EH (cell line): Measurements from ENCODE around the gene NUDT3.
"Not testable (repeated sequence)": the region's sequence is repeated elsewhere in the genome, so short reads cannot be mapped to it uniquely, and the experiment has no call there.

Experiments
- DNase-seq: peaks from one replicate; pipeline ENCODE4 v3.0.0-alpha.2; 2015; ENCODE audit warnings: low read depth

NUDT3 gene

DNA sequence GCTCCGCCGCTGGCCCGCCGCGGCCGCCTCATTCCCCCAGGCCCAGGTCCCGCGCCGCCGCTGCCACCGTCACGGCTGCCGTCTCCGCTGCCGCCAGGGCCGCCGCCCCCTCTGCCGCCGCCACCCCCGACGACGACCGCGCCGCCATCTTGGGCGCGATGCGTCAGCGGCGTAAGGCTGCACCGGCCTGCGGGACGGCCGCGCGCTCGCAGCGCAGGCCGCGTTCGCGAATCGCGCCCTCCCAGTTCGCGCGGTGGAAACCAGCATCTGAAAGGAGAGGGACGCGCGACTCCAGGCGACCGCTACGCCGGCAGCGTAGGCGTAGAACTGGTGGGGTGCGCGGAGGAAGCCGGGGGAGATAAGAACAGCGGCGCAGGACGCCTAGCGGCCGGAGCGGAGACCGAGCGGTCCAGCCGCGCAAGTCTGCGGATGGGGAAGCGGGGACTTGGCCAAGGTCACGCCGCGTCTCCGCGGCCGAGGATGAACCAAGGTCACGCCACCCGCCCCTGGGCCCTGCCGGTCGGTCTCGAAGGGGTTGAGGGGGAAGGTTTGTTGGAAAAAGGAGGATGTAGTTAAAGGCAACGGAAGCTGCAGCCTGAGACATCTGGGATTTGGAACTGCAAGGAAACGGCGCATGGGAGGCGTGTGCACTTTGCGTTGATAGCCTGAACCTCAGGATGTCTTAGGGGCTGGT, at the start of gene NUDT3:
Gene NUDT3, minus strand, starts transcription at position 173 of the 694 bp plus-strand sequence. CDS start 307 bp downstream, outside the sequence.
- DNase-seq, result peak; percentile 93

- DNase-seq, result no peak
Observed at GRCh38 chr6:34441526-34441925, 49.1 kb upstream of the NUDT3 start.

- no peak for DNase-seq
Observed at GRCh38 chr6:34439442-34439841, 47.0 kb upstream of the NUDT3 start.

DNA sequence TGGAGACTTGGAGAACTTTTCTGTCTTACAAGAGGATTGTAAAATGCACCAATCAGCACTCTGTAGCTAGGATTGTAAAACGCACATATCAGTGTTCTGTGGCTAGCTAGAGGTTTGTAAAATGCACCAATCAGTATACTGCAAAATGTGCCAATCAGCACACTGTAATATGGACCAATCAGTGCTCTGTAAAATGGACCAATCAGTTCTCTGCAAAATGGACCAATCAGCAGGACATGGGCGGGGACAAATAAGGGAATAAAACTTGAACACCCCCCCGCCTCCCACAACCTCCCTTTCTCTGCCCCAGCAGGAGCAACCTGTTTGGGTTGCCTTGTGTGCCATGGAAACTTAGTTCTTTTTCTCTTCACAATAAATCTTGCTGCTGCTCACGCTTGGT, 46.2 kb upstream of the NUDT3 start:
- DNase-seq, result no peak

- no peak for DNase-seq
Observed at GRCh38 chr6:34437644-34437970, 45.1 kb upstream of the NUDT3 start.

DNA sequence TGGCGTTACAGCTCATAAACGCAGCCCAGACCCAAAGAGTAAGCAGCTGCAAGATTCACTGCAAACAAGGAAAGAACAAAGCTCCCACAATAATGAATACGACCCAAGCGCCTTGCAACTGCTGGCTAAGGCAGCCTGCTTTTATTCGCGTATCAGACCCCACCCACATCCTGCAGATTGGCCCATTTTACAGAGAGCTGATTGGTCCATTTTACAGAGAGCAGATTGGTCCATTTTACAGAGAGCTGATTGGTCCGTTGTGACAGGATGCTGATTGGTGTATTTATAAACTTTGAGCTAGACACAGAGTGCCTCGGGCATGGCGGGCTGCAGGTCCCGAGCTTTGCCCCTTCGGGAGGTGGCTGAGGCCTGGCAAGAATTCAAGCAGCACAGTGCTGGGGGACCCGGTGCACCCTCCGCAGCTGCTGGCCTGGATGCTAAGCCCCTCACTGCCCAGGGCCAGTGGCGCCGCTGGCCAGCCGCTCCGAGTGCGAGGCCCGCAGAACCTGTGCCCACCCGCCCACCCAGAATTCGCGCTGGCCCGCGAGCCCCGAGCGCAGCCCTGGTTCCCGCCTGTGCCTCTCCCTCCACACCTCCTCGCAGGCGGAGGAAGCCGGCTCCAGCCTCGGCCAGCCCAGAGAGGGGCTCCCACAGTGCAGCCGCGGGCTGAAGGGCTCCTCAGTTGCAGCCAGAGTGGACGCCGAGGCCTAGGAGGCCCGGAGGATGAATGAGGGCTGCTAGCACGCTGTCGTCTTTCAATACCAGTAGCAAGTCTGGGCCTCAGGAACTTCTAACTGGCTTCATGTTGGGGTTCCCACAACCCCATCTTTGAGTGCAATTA, 44.6 kb upstream of the NUDT3 start:
- DNase-seq, result no peak

DNA sequence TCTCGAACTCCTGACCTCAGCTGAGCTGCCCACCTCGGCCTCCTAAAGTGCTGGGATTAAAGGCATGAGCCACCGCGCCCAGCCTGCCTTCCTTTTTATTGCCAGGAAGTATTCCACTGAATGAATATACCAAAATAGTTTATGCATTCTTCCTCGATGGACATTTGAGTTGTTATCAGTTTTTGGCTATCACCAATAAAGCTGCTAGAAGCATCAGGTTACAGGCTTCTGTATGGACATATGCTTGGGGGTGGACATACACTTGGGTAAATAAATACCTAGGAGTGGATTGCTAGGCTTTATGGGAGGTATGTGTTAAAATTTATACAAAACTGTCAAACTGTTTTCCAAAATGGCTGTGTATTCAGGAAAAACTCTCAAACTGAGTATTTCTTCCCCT, 43.4 kb upstream of the NUDT3 start:
- no peak for DNase-seq

DNA sequence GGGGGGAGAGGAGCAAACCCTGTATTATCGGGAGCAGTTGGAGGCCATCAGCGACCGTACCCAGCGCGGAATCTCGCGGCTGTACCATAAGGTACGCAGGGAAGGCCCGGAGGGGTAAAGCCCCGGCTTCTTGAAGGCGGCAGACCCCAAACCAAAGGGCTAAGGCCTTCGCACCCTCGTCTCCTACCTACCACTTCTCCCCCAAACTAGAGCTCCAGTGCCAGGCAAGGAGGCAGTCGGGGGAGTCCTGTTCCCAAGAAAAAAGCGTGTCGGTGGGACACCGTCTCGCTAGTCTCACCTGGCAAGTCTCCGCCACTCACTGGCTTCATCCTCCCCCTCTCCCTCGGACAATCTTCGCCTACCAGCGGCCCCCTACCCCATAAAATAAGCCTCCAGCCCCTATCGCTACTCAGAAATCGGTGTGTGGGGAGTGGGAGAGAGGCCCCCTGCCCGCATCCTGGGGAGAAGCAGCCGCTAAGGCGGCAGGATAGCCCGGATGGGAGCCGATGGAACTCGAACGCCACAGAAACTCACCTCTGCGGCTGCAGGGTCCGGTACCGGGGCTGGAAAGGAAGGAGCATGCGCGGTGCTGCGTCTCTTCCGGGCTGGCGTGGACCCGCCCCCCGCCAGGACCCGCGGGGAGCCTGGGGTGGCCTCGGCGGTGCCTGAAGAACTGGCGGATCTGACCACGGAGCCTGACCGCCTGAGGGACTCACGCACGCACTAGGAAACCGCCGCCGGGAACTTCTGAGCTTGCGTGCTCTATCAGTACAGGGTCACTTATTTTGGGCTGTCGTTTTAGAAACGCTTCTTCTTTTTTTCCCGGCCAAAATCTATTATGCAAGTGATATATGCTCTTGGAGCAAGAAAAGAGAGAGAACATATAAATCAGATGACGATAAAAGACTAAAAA, 33.3 kb upstream of the NUDT3 start, which contains the start of gene RPS10:
Gene RPS10, minus strand, starts transcription at position 572 of the 913 bp plus-strand sequence. CDS start 848 bp downstream, outside the sequence.
- peak; percentile 93 for DNase-seq

GRCh38 chr6:34425132-34425497, 32.6 kb upstream of the NUDT3 start:
- peak; percentile 18 for DNase-seq

- no peak for DNase-seq
Observed at GRCh38 chr6:34424200-34425131, 32.0 kb upstream of the NUDT3 start.

DNA sequence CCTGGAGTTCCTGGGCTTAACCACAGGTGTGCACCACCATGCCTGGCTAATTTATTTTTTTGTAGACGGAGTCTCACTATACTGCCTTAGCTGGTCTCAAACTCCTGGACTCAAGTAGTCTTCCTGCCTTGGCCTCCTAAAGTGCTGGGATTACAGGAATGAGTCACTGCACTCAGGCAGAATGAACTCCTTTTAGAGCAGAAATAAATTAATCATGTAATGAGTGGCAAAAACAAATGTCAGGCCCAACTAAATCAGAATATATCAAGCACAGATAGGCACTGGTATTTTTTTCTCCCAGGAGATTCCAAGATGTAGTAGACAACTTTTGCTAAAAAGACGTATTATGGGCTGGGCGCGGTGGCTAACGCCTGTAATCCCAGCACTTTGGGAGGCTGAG, 30.8 kb upstream of the NUDT3 start:
- peak; percentile 46 for DNase-seq

- DNase-seq, result no peak
Observed at GRCh38 chr6:34418367-34418766, 25.9 kb upstream of the NUDT3 start.

- DNase-seq, result no peak
Observed at GRCh38 chr6:34416877-34417371, 24.5 kb upstream of the NUDT3 start.

DNA sequence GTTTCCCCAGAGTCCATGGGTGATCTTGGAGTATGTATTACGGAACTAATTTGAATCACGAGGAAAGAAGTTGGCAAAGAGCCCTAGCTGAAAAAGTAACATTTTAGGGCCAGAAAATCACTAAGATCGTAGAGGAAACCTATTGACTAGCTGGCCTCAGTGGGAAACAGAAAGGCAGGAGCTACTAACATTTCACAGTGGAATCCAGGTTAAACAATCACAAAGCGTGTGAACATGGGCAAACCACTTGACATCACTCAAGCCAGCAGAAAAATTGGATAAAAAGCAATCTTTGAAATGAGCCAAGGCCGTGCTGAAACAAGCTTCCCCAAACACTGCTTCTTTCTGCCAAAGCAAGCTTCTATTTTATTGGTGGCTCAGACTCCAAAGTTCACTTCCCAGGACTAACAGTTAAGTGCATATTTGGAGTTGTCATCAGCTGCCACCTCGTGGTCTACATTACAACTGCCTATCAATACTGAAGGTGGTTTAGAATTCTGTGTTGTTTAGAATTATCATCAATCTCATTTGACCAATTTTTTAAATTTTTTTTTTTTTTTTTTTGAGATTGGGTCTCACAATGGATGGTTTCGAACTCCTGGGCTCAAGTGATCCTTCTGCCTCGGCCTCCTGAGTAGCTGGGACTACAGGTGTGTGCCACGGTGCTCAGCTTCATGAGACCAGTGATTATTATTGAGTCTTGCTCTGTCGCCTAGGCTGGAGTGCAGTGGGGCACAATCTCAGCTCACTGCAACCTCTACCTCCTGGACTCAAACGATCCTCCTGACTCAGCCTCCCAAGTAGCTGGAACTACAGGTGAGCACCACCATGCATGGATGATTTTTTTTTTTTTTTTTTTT, 22.8 kb upstream of the NUDT3 start:
- DNase-seq, result peak; percentile 73

- DNase-seq, result peak; percentile 43
Observed at GRCh38 chr6:34412643-34413214, 20.3 kb upstream of the NUDT3 start.

DNA sequence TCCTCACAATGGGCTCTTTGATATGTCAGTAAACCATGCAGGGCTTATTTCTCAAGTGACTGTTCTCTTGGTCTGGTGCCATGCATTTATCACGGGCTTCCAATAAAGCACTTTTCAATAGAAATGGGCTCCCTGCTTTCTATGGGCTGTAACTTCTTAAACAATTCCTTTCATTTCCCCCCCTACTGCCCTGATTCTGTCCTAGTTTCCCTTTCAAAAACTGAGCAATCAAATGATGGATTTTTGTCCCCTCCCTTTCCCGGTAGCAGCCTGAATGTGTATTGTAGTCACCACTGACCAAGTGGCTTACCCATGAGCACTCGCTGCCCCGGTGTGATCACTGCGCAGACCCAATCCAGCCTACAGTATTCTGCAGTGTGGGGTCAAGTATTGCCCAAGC, 19.5 kb upstream of the NUDT3 start:
- no peak for DNase-seq

- DNase-seq, result not testable (repeated sequence)
Observed at GRCh38 chr6:34407915-34408314, 15.4 kb upstream of the NUDT3 start.

- DNase-seq, result no peak
Observed at GRCh38 chr6:34396518-34396917, 4.0 kb upstream of the NUDT3 start.

- no peak for DNase-seq
Observed at GRCh38 chr6:34393966-34394305, 1.5 kb upstream of the NUDT3 start.
